DOHH2 (cell line): Measurements from ENCODE around the gene DENND1A.

ENCODE experiments used
- H3F3A ChIP-seq: fragments of 200-600 bp; sonication (generic), shearing (Covaris generic); 2 replicates; pipeline ENCODE4 v1.6.0; 2016; ENCODE audit warnings: antibody characterized with exemption, mild to moderate bottlenecking; ENCODE audit not compliant: control insufficient read depth, insufficient read depth
- H3K27ac ChIP-seq: fragments of 200-600 bp; sonication (generic); 2 replicates; pipeline ENCODE4 v1.5.1; 2014; ENCODE audit warnings: low read depth, mild to moderate bottlenecking, low read length, moderate library complexity
- H3K27me3 ChIP-seq: fragments of 200-600 bp; sonication (generic); 2 replicates; pipeline ENCODE4 v1.6.1; 2014; ENCODE audit warnings: mild to moderate bottlenecking, low read length, mixed read lengths; ENCODE audit not compliant: control insufficient read depth
- H3K36me3 ChIP-seq: fragments of 200-600 bp; sonication (generic); 2 replicates; pipeline ENCODE4 v1.6.1; 2014; ENCODE audit warnings: mild to moderate bottlenecking, low read length, moderate library complexity, mixed read lengths; ENCODE audit not compliant: control insufficient read depth
- H3K4me1 ChIP-seq: fragments of 200-600 bp; sonication (generic); 2 replicates; pipeline ENCODE4 v1.6.1; 2014; ENCODE audit warnings: mild to moderate bottlenecking, low read length, mixed read lengths; ENCODE audit not compliant: control insufficient read depth
- H3K4me2 ChIP-seq: fragments of 200-600 bp; sonication (generic); 2 replicates; pipeline ENCODE4 v1.6.0; 2014; ENCODE audit warnings: mild to moderate bottlenecking, low read length, moderate library complexity
- H3K4me3 ChIP-seq: fragments of 200-600 bp; sonication (generic); 2 replicates; pipeline ENCODE4 v1.5.1; 2014; ENCODE audit warnings: mild to moderate bottlenecking, low read length, mixed read lengths
- H3K79me2 ChIP-seq: fragments of 200-600 bp; sonication (generic); 2 replicates; pipeline ENCODE4 v1.6.1; 2014; ENCODE audit warnings: mild to moderate bottlenecking, low read length, mixed read lengths; ENCODE audit not compliant: control insufficient read depth
- H3K9me2 ChIP-seq: fragments of 200-600 bp; sonication (generic); replicated peaks from 2 replicates; pipeline ENCODE4 v1.6.1; 2014; ENCODE audit warnings: mild to moderate bottlenecking, low read length, mixed read lengths; ENCODE audit not compliant: control insufficient read depth
- H3K9me3 ChIP-seq: fragments of 200-600 bp; sonication (generic); 2 replicates; pipeline ENCODE4 v1.6.1; 2014; ENCODE audit warnings: antibody characterized with exemption, low read length, mixed read lengths; ENCODE audit not compliant: control insufficient read depth, insufficient read depth
- H4K20me1 ChIP-seq: fragments of 200-600 bp; sonication (generic); 2 replicates; pipeline ENCODE4 v1.6.0; 2014; ENCODE audit warnings: low read depth, mild to moderate bottlenecking, antibody characterized with exemption, low read length, moderate library complexity; ENCODE audit not compliant: control insufficient read depth, insufficient read depth
- CTCF ChIP-seq: fragments of 200-600 bp; sonication (generic); IDR thresholded peaks from one replicate; pipeline ENCODE4 v1.5.1; 2014; ENCODE audit warnings: antibody characterized with exemption, mild to moderate bottlenecking, low read depth, low read length; ENCODE audit not compliant: poor library complexity, severe bottlenecking
- EZH2phosphoT487 ChIP-seq: fragments of 200-600 bp; sonication (generic); IDR thresholded peaks from 2 replicates; pipeline ENCODE4 v1.6.1; 2017; ENCODE audit warnings: borderline replicate concordance, mild to moderate bottlenecking, antibody characterized with exemption, low read length, moderate library complexity, mixed read lengths

Gene DENND1A

GRCh38 chr9:123435471-123435870, 494.5 kb downstream of the DENND1A start:
- Histone ChIP-seq H3K4me2 (no peak overlapping the region), H3F3A (no peaks in the 10 kb centered on the region), H4K20me1 (no peaks in the 10 kb centered on the region), H3K79me2 (no peaks in the 10 kb centered on the region), H3K36me3 (no peaks in the 10 kb centered on the region), H3K4me1 (peaks cover 25% of the 10 kb centered on the region), H3K27me3 (no peaks in the 10 kb centered on the region), H3K9me3 (no peaks in the 10 kb centered on the region), H3K27ac (no peak overlapping the region), H3K9me2 (no peaks in the 10 kb centered on the region), H3K4me3 (no peak overlapping the region)
- TF ChIP-seq EZH2phosphoT487 (no peak), CTCF (no peak)

GRCh38 chr9:123434619-123435240, 495.2 kb downstream of the DENND1A start:
- Histone ChIP-seq H3K4me1 (peaks cover 19% of the 10 kb centered on the region), H3K4me2 (no peak overlapping the region), H3K36me3 (no peaks in the 10 kb centered on the region), H3K9me3 (no peaks in the 10 kb centered on the region), H3K79me2 (no peaks in the 10 kb centered on the region), H3K27ac (no peak overlapping the region), H3F3A (no peaks in the 10 kb centered on the region), H3K27me3 (no peaks in the 10 kb centered on the region), H3K9me2 (no peaks in the 10 kb centered on the region), H3K4me3 (no peak overlapping the region), H4K20me1 (no peaks in the 10 kb centered on the region)
- TF ChIP-seq CTCF = no peak
- TF ChIP-seq EZH2phosphoT487 = no peak

- Histone ChIP-seq H3K79me2 (no peaks in the 10 kb centered on the region), H3K9me2 (no peaks in the 10 kb centered on the region), H3K4me1 (peaks cover 8% of the 10 kb centered on the region), H3K4me2 (no peak overlapping the region), H3K27me3 (no peaks in the 10 kb centered on the region), H3K4me3 (no peak overlapping the region), H3K9me3 (no peaks in the 10 kb centered on the region), H3K27ac (no peak overlapping the region), H3K36me3 (no peaks in the 10 kb centered on the region), H3F3A (no peaks in the 10 kb centered on the region), H4K20me1 (no peaks in the 10 kb centered on the region)
- TF ChIP-seq EZH2phosphoT487 = no peak
- no peak for TF ChIP-seq CTCF
Observed at GRCh38 chr9:123432331-123433236, 497.3 kb downstream of the DENND1A start.
